ENCODE measurements around the gene PCDHA5.

- no peak for TF ChIP-seq CTCF (conservative IDR thresholded peaks at IDR 0.05 in 1 of 2, IDR thresholded peaks at IDR 0.05 in 1 of 2; ENCODE audit: extremely low read depth in 1 of 2, insufficient read depth in 1 of 2, low read depth in 1 of 2, low read length in 2 of 2)
- TF ChIP-seq EZH2 (IDR thresholded peaks at IDR 0.05; ENCODE audit: borderline replicate concordance, low read length): no peak
Measured at GRCh38 chr5:140862441-140863295, 41.3 kb downstream of the PCDHA5 start.
